Measurements from ENCODE around the gene CARM1.
"Not testable (repeated sequence)": the region's sequence is repeated elsewhere in the genome, so short reads cannot be mapped to it uniquely, and the experiment has no call there.

Gene CARM1

GRCh38 chr19:10848230-10848856 lies 23.0 kb upstream of the CARM1 start, which contains the start of gene C19orf38:
TSS of gene C19orf38 (plus strand) at chr19:10848415. CDS start at chr19:10848509, 94 bp downstream.
- no peak for DNase-seq

DNA sequence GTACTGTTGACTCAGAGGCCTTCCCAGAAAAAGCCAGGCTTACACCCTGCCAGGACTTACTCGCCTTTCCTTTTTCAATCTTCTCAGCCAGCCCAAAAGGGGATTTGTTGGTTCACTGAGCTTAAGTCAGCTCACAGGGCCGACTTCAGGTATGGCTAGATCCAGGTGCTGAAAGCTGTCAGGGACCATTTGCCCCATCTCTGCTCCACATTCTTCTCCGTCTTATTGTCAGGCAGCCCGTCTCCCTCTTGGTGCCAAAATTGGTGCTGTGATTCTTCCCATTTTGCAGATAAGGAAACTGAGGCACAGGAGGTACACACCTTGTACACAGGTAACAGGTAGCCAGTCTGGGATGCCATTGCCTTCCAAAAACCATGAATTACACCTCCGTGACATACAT lies 20.7 kb upstream of the CARM1 start:
- DNase-seq = no peak

DNA sequence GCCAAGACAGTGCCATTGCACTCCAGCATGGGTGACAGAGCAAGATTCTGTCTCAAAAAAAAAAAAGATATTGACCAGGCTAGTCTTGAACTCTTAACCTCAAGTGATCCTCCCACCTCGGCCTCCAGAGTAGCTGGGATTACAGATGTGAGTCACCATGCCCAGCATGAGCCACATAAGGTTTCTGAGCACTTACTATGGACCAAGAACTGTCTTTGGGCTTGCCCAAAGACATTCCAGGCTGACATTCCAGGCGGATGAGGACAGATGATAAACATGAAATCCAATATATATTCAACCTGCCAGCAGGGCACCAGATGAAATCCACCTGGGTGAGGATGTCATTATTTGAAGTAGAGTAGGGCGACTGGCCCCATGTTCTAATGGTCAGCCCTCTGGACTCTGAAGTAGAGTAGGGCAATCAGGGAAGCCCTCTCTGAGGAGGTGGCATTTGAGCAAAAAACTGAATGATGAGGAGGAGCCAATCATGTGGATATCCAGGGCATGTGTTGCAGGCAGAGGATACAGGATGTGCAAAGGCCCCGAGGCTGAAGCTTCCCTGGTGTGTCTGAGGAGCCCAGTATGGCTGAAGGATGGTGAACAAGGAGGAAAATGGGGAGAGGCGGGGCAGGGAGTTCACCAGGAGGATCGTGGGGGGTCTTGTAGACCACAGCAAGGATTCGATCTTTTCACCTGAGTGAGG lies 19.1 kb upstream of the CARM1 start:
- DNase-seq = no peak

DNA sequence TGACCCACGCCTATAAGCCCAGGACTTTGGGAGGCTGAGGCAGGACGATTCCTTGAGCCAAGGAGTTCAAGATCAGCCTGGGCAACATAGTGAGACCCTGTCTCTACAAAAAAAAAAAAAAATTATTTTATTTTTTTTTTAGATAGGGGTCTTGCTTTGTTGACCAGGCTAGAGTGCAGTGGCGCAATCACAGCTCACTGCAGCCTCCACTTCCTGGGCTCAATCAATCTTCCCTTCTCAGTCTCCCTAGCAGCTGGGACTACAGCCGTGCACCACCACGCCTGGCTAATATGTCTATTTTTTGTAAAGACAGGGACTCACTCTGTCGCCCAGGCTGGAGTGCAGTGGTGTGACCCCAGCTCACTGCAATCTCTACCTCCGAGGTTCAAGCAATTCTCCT lies 18.4 kb upstream of the CARM1 start:
- no peak for DNase-seq

- DNase-seq = no peak
These were observed 16.8 kb upstream of the CARM1 start for GRCh38 chr19:10854350-10855089.

DNA sequence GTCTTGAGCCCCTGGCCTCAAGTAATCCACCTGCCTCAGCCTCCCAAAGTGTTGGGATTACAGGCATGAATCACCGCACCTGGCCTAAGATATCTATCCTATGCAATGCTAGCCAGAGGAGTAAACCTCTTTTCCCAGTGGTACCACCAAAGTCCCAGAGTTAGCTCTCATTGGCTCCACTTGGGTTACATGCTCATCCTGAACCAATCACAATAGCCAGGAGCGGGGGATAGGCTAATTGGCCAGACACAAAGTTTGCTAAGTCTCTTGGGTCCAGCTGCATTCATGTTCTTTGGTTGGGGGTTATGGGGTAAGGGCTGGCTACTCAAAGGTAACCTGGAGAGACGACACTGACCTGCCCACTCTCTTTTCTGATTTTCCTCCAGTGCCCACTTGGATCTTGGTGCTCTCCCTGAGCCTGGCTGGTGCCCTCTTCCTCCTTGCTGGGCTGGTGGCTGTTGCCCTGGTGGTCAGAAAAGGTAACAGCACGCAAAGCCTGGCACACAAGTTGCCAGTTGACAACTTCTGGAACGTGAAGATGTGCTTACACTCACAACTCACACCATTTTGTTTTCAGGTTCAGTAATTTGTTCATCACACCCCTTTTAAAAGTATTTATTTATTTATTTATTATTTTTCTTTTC lies 15.4 kb upstream of the CARM1 start:
- DNase-seq = no peak

DNA sequence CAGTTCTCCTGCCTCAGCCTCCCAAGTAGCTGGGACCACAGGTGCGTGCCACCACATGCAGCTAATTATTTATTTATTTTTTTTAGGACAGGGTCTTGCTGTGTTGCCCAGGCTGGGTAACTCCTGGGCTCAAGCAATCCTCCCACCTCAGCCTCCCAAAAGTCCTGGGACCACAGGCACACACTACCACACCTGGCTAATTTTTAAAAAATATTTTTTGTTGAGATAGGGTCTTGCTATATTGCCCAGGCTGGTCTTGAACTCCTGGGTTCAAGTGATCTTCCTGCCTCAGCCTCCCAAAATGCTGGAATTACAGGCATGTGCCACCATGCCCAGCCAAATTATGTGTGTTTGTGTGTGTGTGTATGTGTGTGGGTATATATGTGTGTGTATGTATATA lies 14.5 kb upstream of the CARM1 start:
- not testable (repeated sequence) for DNase-seq

DNA sequence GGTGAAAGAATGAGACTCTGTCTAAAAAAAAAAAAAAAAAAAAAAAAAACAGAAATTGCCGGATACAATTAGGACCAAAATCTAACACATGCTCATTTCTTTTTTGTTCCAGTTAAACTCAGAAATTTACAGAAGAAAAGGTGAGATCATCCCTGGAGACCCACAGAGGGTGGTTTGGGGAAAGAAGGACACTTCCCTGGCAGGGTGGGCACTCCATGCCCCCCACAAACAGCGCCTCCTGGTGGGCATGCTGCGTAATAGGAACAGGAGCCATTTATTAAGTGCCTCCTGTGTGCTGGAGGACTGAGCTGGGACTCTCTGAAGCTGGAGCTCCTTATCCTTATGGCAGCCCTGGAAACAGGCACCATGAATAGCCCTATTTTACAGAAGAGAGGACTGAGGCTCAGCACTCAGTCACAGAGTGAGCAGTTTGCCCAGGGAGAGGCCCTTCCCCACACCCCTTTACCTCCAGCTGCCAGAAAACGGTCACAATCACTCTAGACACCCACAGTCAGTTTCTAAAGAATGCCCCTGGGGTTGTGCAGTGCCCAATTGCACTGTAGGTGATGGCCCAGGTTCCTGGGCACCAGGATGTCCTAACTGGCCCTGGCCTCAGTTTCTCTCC lies 13.0 kb upstream of the CARM1 start:
- DNase-seq = no peak

GRCh38 chr19:10861103-10861651 lies 10.2 kb upstream of the CARM1 start:
- DNase-seq = no peak

DNA sequence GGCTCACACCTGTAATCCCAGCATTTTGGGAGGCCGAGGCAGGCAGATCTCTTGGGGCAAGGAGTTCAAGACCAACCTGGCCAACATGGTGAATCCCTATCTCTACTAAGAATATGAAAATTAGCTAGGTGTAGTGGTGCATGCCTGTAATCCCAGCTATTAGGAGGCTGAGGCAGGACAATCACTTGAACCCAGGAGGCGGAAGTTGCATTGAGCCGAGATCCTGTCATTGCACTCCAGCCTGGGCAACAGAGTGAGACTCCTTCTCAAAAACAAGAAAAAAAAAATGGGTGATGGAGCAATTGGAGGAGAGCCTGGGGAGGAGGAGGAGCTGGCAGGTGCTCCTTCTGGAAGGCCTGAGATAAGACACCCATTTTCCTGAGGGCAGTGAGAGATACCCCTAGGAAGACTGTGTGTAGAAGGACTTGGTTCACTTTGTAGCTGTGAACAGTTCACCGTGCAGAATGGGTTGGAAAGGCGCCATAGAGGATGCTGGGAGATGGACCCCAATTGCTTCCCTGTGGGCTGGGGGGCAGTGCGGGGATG lies 8.7 kb upstream of the CARM1 start:
- no peak for DNase-seq

- DNase-seq = no peak
These were observed 8.1 kb upstream of the CARM1 start for GRCh38 chr19:10863107-10863717.

- DNase-seq = no peak
These were observed 6.8 kb upstream of the CARM1 start for GRCh38 chr19:10864538-10864899.

DNA sequence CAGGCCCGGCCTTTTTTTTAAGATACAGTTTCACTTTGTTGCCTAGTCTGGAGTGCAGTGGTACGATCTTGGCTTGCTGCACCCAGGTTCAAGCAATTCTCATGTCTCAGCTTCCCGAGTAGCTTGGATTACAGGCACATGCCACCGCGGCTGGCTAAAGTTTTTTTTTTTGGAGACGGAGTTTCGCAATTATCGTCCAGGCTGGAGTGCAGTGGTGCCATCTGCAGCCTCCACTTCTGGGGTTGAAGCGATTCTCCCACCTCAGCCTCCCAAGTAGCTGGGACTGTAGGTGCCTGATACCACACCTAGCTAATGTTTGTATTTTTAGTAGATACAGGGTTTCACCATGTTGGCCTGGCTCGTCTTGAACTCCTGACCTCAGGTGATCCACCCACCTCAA lies 4.9 kb upstream of the CARM1 start:
- no peak for DNase-seq

GRCh38 chr19:10868872-10869547 lies 2.3 kb upstream of the CARM1 start:
- no peak for DNase-seq

DNA sequence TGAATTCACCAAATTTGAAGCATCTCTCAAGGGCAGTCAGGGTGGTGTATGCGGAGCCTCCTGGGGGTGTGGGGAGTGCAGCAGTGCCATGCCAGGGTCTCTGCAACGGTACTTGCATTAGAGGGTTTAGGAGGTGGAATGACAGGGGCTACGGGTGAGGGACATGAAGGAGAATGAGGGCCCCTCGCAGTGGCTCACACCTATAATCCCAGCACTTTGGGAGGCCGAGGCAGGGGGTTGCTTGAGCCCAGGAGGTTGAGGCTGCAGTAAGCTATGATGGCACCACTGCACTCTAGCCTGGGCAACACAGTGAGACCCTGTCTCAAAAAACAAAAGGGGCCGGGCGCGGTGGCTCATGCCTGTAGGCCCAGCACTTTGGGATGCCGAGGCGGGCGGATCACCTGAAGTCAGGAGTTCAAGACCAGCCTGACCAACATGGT lies 1.5 kb upstream of the CARM1 start:
- not testable (repeated sequence) for DNase-seq

DNA sequence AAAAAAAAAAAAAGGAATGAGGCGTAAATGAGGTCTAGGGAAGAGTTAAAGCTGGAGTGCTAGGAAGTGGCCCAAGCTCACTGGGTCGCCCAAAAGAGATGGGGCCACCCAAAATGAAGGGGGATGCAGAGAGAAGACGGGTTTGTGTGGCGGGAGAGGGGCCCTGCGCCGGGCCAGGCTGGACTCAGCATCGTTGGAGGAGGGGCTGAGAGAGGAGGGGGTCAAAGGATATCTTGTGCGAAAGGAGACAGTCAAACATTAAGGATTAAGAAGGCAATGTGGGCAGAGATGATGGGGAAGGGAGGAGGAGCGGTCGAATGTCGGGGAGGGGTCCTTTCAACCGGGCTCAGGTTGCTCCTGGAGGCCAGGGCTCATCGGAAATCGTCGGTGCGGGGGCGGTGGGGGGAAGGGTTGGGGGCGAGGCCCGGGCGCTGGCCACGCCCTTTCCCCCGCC lies 825 bp upstream of the CARM1 start:
- DNase-seq = peak; percentile 88

GRCh38 chr19:10871711-10872545 lies 575 bp downstream of the CARM1 start:
- DNase-seq = no peak

- DNase-seq = no peak
These were observed 1.3 kb downstream of the CARM1 start for GRCh38 chr19:10872546-10873107.

DNA sequence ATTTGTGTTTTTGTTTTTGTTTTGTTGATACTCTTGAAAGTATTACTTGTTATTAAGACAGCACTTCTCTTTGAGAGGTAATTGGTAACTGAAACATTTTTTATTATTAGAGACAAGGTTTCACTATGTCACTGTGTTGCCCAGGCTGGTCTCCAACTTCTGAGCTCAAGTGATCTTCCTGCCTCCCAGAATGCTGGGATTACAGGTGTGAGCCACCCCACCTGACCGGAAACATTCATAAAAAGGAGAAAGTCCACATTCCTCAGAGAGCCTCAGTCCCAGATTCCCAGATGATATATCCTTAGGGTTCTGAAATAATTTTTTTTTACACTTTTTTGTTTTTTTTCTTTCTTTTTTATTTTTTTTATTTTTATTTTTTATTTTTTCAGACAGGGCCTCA lies 2.7 kb downstream of the CARM1 start:
- DNase-seq = no peak

Data from SHP77 treated with DMSO at 0.1 percent for 48 hours (cell line).